PC-9 (cell line): ENCODE measurements around the gene NPM3.

Experiments
- EZH2 ChIP-seq: fragments of 200-600 bp; sonication (generic); IDR thresholded peaks from 2 replicates; pipeline ENCODE4 v1.8.0; 2017; ENCODE audit warnings: antibody characterized with exemption, low read depth
- TF ChIP-seq, protein P1 (sequence below): fragments of 200-600 bp; sonication (generic); conservative IDR thresholded peaks from 2 replicates; pipeline ENCODE4 v1.6.1; 2017; ENCODE audit warnings: mixed run types, antibody characterized with exemption, mild to moderate bottlenecking, moderate library complexity

DNA sequence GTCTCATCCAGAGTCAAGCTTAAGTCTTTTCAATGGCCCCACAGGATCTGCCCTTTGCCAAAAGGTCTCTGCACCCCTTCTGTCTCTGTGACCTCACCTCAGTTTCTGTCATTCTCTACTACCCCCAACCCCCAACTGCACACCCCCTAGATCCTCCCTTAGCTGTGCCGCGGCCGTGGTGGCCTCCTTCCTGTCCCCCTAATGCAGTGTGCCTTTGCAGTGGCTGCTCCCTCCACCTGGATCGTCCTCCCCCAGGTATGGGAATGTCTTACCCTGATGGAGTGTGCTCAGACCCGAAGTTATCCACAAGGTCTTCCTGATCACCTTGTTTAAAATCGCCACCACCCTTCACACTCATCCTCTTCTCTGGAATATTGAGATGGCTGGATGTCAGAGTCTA, 16.9 kb downstream of the NPM3 start:
- TF ChIP-seq, protein P1, sequence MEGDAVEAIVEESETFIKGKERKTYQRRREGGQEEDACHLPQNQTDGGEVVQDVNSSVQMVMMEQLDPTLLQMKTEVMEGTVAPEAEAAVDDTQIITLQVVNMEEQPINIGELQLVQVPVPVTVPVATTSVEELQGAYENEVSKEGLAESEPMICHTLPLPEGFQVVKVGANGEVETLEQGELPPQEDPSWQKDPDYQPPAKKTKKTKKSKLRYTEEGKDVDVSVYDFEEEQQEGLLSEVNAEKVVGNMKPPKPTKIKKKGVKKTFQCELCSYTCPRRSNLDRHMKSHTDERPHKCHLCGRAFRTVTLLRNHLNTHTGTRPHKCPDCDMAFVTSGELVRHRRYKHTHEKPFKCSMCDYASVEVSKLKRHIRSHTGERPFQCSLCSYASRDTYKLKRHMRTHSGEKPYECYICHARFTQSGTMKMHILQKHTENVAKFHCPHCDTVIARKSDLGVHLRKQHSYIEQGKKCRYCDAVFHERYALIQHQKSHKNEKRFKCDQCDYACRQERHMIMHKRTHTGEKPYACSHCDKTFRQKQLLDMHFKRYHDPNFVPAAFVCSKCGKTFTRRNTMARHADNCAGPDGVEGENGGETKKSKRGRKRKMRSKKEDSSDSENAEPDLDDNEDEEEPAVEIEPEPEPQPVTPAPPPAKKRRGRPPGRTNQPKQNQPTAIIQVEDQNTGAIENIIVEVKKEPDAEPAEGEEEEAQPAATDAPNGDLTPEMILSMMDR, result no peak
- no peak for TF ChIP-seq EZH2
